ENCODE data around the gene EPAS1.

The EPAS1 gene

GRCh38 chr2:46334389-46335271, 37.4 kb downstream of the EPAS1 start:
- peaks cover 14% of the 10 kb centered on the region for H3K36me3 Mint-ChIP-seq
- ATAC-seq: no peak
- no peaks in the 10 kb centered on the region for H3K9me3 Mint-ChIP-seq
- peaks cover 28% of the 10 kb centered on the region for H3K4me1 Mint-ChIP-seq
- H3K27ac Mint-ChIP-seq: peak overlapping the region; percentile 18
- H3K4me3 Mint-ChIP-seq: no peak overlapping the region
- no peak for DNase-seq (ENCODE audit: low spot score in 2 of 2)

- Mint-ChIP-seq H3K4me1 (peaks cover 23% of the 10 kb centered on the region), H3K9me3 (no peaks in the 10 kb centered on the region), H3K27ac (no peak overlapping the region), H3K4me3 (no peak overlapping the region), H3K36me3 (peaks cover 13% of the 10 kb centered on the region)
- DNase-seq (ENCODE audit: low spot score in 2 of 2) (no peak), ATAC-seq (no peak)
Measured at GRCh38 chr2:46335391-46336282, 38.4 kb downstream of the EPAS1 start.

- H3K9me3 Mint-ChIP-seq: no peaks in the 10 kb centered on the region
- DNase-seq (ENCODE audit: low spot score in 2 of 2): no peak
- ATAC-seq: no peak
- peaks cover 13% of the 10 kb centered on the region for H3K36me3 Mint-ChIP-seq
- H3K4me1 Mint-ChIP-seq: peaks cover 29% of the 10 kb centered on the region
- H3K4me3 Mint-ChIP-seq: no peak overlapping the region
- H3K27ac Mint-ChIP-seq: no peak overlapping the region
Measured at GRCh38 chr2:46336283-46336959, 39.2 kb downstream of the EPAS1 start.

- H3K9me3 Mint-ChIP-seq: no peaks in the 10 kb centered on the region
- H3K4me3 Mint-ChIP-seq: no peak overlapping the region
- H3K4me1 Mint-ChIP-seq: peaks cover 34% of the 10 kb centered on the region
- peaks cover 12% of the 10 kb centered on the region for H3K36me3 Mint-ChIP-seq
- DNase-seq (ENCODE audit: low spot score in 2 of 2) (no peak), ATAC-seq (no peak)
- no peak overlapping the region for H3K27ac Mint-ChIP-seq
Measured at GRCh38 chr2:46337208-46337994, 40.2 kb downstream of the EPAS1 start.

- Mint-ChIP-seq H3K36me3 (peaks cover 7% of the 10 kb centered on the region), H3K27ac (no peak overlapping the region), H3K4me1 (peaks cover 29% of the 10 kb centered on the region), H3K9me3 (no peaks in the 10 kb centered on the region), H3K4me3 (no peak overlapping the region)
- DNase-seq (ENCODE audit: low spot score in 2 of 2) (no peak), ATAC-seq (no peak)
Measured at GRCh38 chr2:46338674-46339073, 41.5 kb downstream of the EPAS1 start.

- no peak for DNase-seq (ENCODE audit: low spot score in 2 of 2)
- no peak for ATAC-seq
- no peak overlapping the region for H3K4me3 Mint-ChIP-seq
- H3K27ac Mint-ChIP-seq: no peak overlapping the region
- H3K4me1 Mint-ChIP-seq: peaks cover 32% of the 10 kb centered on the region
- peaks cover 12% of the 10 kb centered on the region for H3K36me3 Mint-ChIP-seq
- no peaks in the 10 kb centered on the region for H3K9me3 Mint-ChIP-seq
Measured at GRCh38 chr2:46339200-46339599, 42.0 kb downstream of the EPAS1 start.

- no peak for DNase-seq (ENCODE audit: low spot score in 2 of 2)
- no peak overlapping the region for H3K4me3 Mint-ChIP-seq
- H3K27ac Mint-ChIP-seq: no peak overlapping the region
- H3K9me3 Mint-ChIP-seq: no peaks in the 10 kb centered on the region
- H3K4me1 Mint-ChIP-seq: peaks cover 31% of the 10 kb centered on the region
- ATAC-seq: no peak
- peaks cover 17% of the 10 kb centered on the region for H3K36me3 Mint-ChIP-seq
Measured at GRCh38 chr2:46339676-46340459, 42.7 kb downstream of the EPAS1 start.

GRCh38 chr2:46340740-46341420, 43.7 kb downstream of the EPAS1 start:
- Mint-ChIP-seq H3K36me3 (peaks cover 19% of the 10 kb centered on the region), H3K4me3 (no peak overlapping the region), H3K4me1 (peaks cover 29% of the 10 kb centered on the region), H3K27ac (no peak overlapping the region), H3K9me3 (no peaks in the 10 kb centered on the region)
- ATAC-seq (no peak), DNase-seq (ENCODE audit: low spot score in 2 of 2) (no peak)

GRCh38 chr2:46342566-46343315, 45.5 kb downstream of the EPAS1 start:
- Mint-ChIP-seq H3K4me1 (peaks cover 29% of the 10 kb centered on the region), H3K9me3 (no peaks in the 10 kb centered on the region), H3K27ac (no peak overlapping the region), H3K4me3 (no peak overlapping the region), H3K36me3 (peaks cover 35% of the 10 kb centered on the region)
- DNase-seq (ENCODE audit: low spot score in 2 of 2): no peak
- no peak for ATAC-seq

GRCh38 chr2:46344706-46345105, 47.5 kb downstream of the EPAS1 start:
- H3K36me3 Mint-ChIP-seq: peaks cover 55% of the 10 kb centered on the region
- no peak for ATAC-seq
- H3K4me3 Mint-ChIP-seq: no peak overlapping the region
- H3K9me3 Mint-ChIP-seq: no peaks in the 10 kb centered on the region
- peaks cover 35% of the 10 kb centered on the region for H3K4me1 Mint-ChIP-seq
- DNase-seq (ENCODE audit: low spot score in 2 of 2): no peak
- H3K27ac Mint-ChIP-seq: peak overlapping the region; percentile 43

- Mint-ChIP-seq H3K27ac (no peak overlapping the region), H3K4me1 (peaks cover 40% of the 10 kb centered on the region), H3K9me3 (no peaks in the 10 kb centered on the region), H3K4me3 (no peak overlapping the region), H3K36me3 (peaks cover 66% of the 10 kb centered on the region)
- DNase-seq (ENCODE audit: low spot score in 2 of 2): no peak
- no peak for ATAC-seq
Measured at GRCh38 chr2:46345775-46346174, 48.6 kb downstream of the EPAS1 start.

GRCh38 chr2:46346719-46347118, 49.5 kb downstream of the EPAS1 start:
- Mint-ChIP-seq H3K4me1 (peaks cover 45% of the 10 kb centered on the region), H3K36me3 (peaks cover 75% of the 10 kb centered on the region), H3K4me3 (no peak overlapping the region), H3K27ac (peak overlapping the region; percentile 43), H3K9me3 (no peaks in the 10 kb centered on the region)
- ATAC-seq (no peak), DNase-seq (ENCODE audit: low spot score in 2 of 2) (no peak)

- Mint-ChIP-seq H3K4me3 (no peak overlapping the region), H3K36me3 (peaks cover 85% of the 10 kb centered on the region), H3K9me3 (no peaks in the 10 kb centered on the region), H3K4me1 (peaks cover 47% of the 10 kb centered on the region), H3K27ac (no peak overlapping the region)
- no peak for DNase-seq (ENCODE audit: low spot score in 2 of 2)
- no peak for ATAC-seq
Measured at GRCh38 chr2:46347648-46348280, 50.6 kb downstream of the EPAS1 start.
